A673 (cell line): ENCODE measurements around the gene YEATS2. TPM values are rescaled to one million over a fixed set of nuclear protein-coding genes. Genes with fewer than 3 reads are reported as not detected.

Experiments used
- BruUV-seq: library from RNA; stranded (reverse); fragments of 400-500 nt; replicated peaks from 2 replicates; lab custom pipeline; 2021; lab: Mats Ljungman, UMichigan
- CTCF ChIA-PET: fragments of 300-600 bp; sonication (Branson Sonifier 250); formaldehyde crosslinking; loops from one replicate; lab custom pipeline; 2022; ENCODE audit warnings: antibody characterized with exemption; lab: Charles Lee
- POLR2A ChIA-PET: fragments of 300-600 bp; sonication (Branson Sonifier 250); formaldehyde crosslinking; loops from one replicate; lab custom pipeline; 2022; ENCODE audit warnings: antibody characterized with exemption; ENCODE audit not compliant: low non-redundant PET; lab: Charles Lee
- DNase-seq: peaks from one replicate; pipeline ENCODE4 v3.0.0-alpha.2; 2015; ENCODE audit warnings: low spot score
- H3K27ac ChIP-seq: fragments of 200-600 bp; sonication (generic); 2 replicates; pipeline ENCODE4 v1.5.1; 2016; ENCODE audit warnings: mixed run types, low read depth, mild to moderate bottlenecking, mixed read lengths, antibody characterized with exemption, low read length; ENCODE audit not compliant: poor library complexity, severe bottlenecking
- H3K27me3 ChIP-seq: fragments of 200-600 bp; sonication (generic); replicated peaks from 2 replicates; pipeline ENCODE4 v1.6.1; 2017; ENCODE audit warnings: mixed run types, low read depth, mild to moderate bottlenecking, mixed read lengths, antibody characterized with exemption, low read length; ENCODE audit not compliant: insufficient read depth, poor library complexity
- H3K36me3 ChIP-seq: fragments of 200-600 bp; sonication (generic); 2 replicates; pipeline ENCODE4 v1.6.1; 2016; ENCODE audit warnings: mixed run types, mild to moderate bottlenecking, mixed read lengths, antibody characterized with exemption, low read length; ENCODE audit not compliant: insufficient read depth, poor library complexity, severe bottlenecking
- H3K4me1 ChIP-seq: fragments of 200-600 bp; sonication (generic); 2 replicates; pipeline ENCODE4 v1.6.1; 2017; ENCODE audit warnings: mixed run types, mild to moderate bottlenecking, mixed read lengths, antibody characterized with exemption, low read length; ENCODE audit not compliant: insufficient read depth, poor library complexity, severe bottlenecking
- H3K4me3 ChIP-seq: fragments of 200-600 bp; sonication (generic); 2 replicates; pipeline ENCODE4 v1.5.1; 2016; ENCODE audit warnings: low read depth, mixed run types, mild to moderate bottlenecking, mixed read lengths, low read length; ENCODE audit not compliant: poor library complexity, severe bottlenecking
- H3K9me3 ChIP-seq: fragments of 200-600 bp; sonication (generic); 2 replicates; pipeline ENCODE4 v1.6.1; 2016; ENCODE audit warnings: mixed run types, low read depth, mild to moderate bottlenecking, mixed read lengths, antibody characterized with exemption, low read length; ENCODE audit not compliant: poor library complexity, severe bottlenecking
- EZH2 ChIP-seq: fragments of 200-600 bp; sonication (generic); IDR thresholded peaks from 2 replicates; pipeline ENCODE4 v1.6.1; 2017; ENCODE audit warnings: borderline replicate concordance, low read depth, mild to moderate bottlenecking, mixed read lengths, antibody characterized with exemption, low read length; ENCODE audit not compliant: poor library complexity, severe bottlenecking
- intact Hi-C: fragments of 100-400 bp; cut with micrococcal nuclease; formaldehyde crosslinking; loops from one replicate; pipeline ENCODE4 v1.10.0; 2022; ENCODE audit not compliant: unreplicated experiment
- total RNA-seq: library from RNA; stranded (reverse); gene quantifications from 2 replicates; pipeline ENCODE4 v1.2.3, GENCODE V29; 2021
- TF ChIP-seq, protein P1 (sequence below): fragments of 300-800, 200-600 bp; sonication (generic); conservative IDR thresholded peaks from 2 replicates; pipeline ENCODE4 v1.5.1; 2017; ENCODE audit warnings: low read depth, mild to moderate bottlenecking, antibody characterized with exemption, low read length, moderate library complexity, mixed read lengths

The YEATS2 gene
- total RNA-seq, 1 experiment from 2014 or later = 40.7 TPM

DNA sequence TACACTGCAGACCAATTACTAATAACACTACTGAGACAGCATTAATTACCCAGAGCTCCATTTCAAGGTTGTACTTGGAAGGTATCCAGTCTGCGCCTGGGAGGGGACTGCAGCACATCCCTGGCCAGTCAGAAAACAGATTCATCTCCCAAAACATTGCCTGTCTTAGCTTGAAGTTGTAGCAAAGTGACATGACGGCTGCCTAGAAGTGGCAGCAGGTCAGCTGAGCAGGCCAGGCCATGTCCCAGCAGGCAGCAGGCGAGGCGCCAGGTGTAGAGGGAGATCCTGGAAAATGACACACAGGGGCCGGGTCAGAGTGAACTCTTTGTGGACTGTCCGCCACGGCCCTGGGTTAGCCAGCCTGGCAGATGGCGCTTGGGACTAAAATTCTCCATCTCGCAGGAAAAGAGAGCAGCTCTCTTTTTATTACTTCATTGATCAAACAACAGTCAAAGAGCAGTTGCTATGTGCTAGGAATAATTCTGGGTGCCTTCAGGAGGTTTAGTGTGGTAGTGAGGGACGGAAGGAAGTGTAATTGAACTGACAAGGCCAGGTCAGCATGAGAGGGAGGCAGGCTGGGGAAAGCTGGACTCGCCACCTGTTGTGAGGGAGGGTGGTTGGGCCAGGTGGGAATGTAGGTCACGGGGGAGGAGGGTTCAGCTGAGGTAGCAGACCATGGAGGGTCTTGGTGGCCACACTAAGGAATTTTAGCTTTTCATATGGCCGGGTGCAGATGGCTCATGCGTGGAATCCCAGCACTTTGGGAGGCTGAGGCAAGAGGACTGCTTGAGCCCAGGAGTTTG is 129.1 kb downstream of the YEATS2 start:
- POLR2A ChIA-PET = no interaction called here
- CTCF ChIA-PET = no interaction called here
- Histone ChIP-seq H3K4me3 (no peak overlapping the region), H3K27ac (no peak overlapping the region), H3K4me1 (no peaks in the 10 kb centered on the region), H3K27me3 (no peaks in the 10 kb centered on the region), H3K9me3 (no peaks in the 10 kb centered on the region), H3K36me3 (peaks cover 4% of the 10 kb centered on the region)
- TF ChIP-seq EZH2 = no peak
- TF ChIP-seq, protein P1, sequence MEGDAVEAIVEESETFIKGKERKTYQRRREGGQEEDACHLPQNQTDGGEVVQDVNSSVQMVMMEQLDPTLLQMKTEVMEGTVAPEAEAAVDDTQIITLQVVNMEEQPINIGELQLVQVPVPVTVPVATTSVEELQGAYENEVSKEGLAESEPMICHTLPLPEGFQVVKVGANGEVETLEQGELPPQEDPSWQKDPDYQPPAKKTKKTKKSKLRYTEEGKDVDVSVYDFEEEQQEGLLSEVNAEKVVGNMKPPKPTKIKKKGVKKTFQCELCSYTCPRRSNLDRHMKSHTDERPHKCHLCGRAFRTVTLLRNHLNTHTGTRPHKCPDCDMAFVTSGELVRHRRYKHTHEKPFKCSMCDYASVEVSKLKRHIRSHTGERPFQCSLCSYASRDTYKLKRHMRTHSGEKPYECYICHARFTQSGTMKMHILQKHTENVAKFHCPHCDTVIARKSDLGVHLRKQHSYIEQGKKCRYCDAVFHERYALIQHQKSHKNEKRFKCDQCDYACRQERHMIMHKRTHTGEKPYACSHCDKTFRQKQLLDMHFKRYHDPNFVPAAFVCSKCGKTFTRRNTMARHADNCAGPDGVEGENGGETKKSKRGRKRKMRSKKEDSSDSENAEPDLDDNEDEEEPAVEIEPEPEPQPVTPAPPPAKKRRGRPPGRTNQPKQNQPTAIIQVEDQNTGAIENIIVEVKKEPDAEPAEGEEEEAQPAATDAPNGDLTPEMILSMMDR = no peak
- no TSS peak for BruUV-seq
- DNase-seq = no peak
- intact Hi-C loops = no loop called here

DNA sequence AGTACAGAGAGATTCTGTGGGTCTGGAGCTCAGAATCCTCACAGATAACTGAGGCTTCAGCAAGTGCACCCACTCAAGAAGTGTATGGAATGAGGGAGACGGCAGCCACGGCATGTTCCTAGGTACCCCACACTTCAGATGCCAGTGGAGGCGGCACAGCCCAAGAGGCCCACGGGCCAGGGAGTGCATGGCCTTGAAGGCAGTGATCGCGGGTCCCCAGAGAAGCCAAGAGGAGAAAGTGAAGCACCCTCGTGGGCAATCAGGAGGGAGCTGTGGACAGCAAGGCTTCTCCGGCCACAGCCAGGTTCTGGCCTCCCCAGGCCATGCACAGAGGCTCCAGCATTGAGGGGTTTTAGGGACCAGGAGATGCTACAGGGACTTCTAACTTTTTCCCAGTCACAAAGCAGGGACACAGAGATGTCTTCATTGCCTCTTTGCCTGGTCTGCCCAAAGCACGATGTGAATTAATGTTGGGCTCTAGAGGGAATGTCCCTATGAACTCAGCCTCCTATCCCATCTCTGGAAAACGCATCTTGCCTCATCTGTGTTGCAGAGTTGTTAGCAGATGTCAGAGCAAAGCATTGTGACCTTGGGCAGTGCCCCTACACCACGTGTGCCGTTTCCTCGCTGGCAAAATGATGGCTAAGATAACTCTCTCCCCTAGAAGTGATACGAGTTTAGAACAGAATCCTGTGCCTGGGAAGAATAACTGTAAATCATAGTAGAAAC is 130.4 kb downstream of the YEATS2 start:
- Histone ChIP-seq H3K36me3 (peaks cover 12% of the 10 kb centered on the region), H3K4me1 (no peaks in the 10 kb centered on the region), H3K27ac (no peak overlapping the region), H3K9me3 (no peaks in the 10 kb centered on the region), H3K4me3 (no peak overlapping the region), H3K27me3 (no peaks in the 10 kb centered on the region)
- intact Hi-C loops = no loop called here
- no TSS peak for BruUV-seq
- POLR2A ChIA-PET = interaction anchor here (0.7 kb wide), 1 partner anchor 409 kb away, joined by 3 read pairs; no protein-coding TSS in a partner anchor
- CTCF ChIA-PET = no interaction called here
- TF ChIP-seq EZH2 = no peak
- TF ChIP-seq, protein P1 = no peak
- DNase-seq = no peak

DNA sequence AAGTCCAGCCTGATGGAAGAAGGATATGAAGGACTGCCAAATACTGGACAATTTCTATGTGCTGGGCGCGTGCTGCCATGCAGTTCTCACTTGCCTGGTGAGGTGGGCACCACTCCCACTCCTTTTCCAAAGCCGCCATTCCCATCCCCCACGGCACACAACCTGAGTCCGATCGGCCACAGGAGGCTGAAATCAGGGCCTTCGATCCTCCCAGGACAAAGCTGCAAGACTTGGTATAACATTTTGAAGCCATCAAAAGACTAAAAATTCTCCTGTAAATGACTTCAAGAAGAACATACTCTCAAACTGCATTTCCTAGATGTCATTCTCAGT is 130.9 kb downstream of the YEATS2 start:
- POLR2A ChIA-PET = no interaction called here
- no TSS peak for BruUV-seq
- Histone ChIP-seq H3K27me3 (no peaks in the 10 kb centered on the region), H3K4me3 (no peak overlapping the region), H3K9me3 (no peaks in the 10 kb centered on the region), H3K4me1 (no peaks in the 10 kb centered on the region), H3K36me3 (peaks cover 17% of the 10 kb centered on the region), H3K27ac (no peak overlapping the region)
- TF ChIP-seq EZH2 = no peak
- TF ChIP-seq, protein P1 = no peak
- CTCF ChIA-PET = no interaction called here
- DNase-seq = no peak
- intact Hi-C loops = no loop called here
